ENCODE data around the gene C1QTNF8.

GRCh38 chr16:1049113-1049975, 46.7 kb downstream of the C1QTNF8 start:
- TF ChIP-seq ZNF157 (tag by site-specific recombination; IDR thresholded peaks at IDR 0.05) (no peak), REPIN1 (tag by site-specific recombination; IDR thresholded peaks at IDR 0.05; ENCODE audit: low read depth) (no peak), CTCF (tag by site-specific recombination; IDR thresholded peaks at IDR 0.05) (no peak), REST (tag by site-specific recombination; IDR thresholded peaks at IDR 0.05) (no peak), TCF7L2 (IDR thresholded peaks at IDR 0.05; ENCODE audit: borderline replicate concordance, low read depth, low read length) (no peak), ZNF239 (tag by site-specific recombination; IDR thresholded peaks at IDR 0.05) (no peak)
- TF ChIP-seq, protein P1, sequence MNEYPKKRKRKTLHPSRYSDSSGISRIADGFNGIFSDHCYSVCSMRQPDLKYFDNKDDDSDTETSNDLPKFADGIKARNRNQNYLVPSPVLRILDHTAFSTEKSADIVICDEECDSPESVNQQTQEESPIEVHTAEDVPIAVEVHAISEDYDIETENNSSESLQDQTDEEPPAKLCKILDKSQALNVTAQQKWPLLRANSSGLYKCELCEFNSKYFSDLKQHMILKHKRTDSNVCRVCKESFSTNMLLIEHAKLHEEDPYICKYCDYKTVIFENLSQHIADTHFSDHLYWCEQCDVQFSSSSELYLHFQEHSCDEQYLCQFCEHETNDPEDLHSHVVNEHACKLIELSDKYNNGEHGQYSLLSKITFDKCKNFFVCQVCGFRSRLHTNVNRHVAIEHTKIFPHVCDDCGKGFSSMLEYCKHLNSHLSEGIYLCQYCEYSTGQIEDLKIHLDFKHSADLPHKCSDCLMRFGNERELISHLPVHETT (tag by site-specific recombination; IDR thresholded peaks at IDR 0.05): no peak
